NOMO-1 treated with dmso at 0.1 percent for 144 hours (cell line): ENCODE measurements around the gene VSTM2L.
"Not testable (repeated sequence)": the region's sequence is repeated elsewhere in the genome, so short reads cannot be mapped to it uniquely, and the experiment has no call there.

ENCODE experiments used
- DNase-seq: peaks from one replicate; lab custom pipeline; 2025; ENCODE audit not compliant: unreplicated experiment; lab: John Stamatoyannopoulos, UW

The VSTM2L gene, protein sequence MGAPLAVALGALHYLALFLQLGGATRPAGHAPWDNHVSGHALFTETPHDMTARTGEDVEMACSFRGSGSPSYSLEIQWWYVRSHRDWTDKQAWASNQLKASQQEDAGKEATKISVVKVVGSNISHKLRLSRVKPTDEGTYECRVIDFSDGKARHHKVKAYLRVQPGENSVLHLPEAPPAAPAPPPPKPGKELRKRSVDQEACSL

DNA sequence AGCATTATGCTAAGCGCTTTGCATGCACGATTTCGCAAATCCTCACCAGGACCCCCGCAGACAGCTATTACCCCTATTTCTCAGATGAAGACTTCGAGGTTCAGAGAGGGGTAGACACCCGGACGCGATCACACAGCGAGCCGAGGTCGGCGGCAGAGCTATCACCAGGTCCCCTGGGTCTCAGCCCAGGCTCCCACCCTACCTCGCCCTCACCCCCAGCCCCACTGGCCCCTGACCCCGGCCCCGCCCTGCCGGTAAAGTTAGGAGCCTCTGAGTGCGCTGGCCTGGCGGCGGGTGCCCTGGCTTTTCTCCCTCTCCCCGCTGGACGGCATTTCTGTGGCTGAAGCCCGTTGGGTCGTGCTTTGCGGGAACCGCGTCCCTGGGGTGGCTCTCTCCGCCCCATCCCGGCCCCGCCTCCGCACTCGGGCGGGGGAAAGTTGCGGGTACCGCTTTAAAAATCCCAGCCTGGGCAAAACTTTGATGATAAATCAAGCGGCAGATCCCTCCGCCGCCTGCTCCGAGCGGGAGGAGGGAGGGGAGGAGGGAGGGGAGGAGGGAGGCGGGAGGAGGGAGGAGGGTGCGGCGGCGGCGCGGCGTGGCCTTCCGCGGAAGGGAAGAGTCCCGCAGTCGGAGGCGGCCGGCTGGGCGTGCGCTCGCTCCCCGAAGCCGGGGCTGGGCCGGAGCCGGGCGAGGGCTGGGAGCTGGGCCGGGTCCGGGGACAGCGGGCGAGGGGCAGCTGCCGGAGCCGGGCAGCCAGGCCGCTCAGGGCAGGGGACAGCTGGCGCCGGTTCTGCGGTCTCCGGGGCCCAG is at the start of gene VSTM2L:
Gene VSTM2L (plus strand): TSS at position 624 of the 810 bp plus-strand sequence. CDS start 224 bp downstream, outside the sequence.
- no peak for DNase-seq

DNA sequence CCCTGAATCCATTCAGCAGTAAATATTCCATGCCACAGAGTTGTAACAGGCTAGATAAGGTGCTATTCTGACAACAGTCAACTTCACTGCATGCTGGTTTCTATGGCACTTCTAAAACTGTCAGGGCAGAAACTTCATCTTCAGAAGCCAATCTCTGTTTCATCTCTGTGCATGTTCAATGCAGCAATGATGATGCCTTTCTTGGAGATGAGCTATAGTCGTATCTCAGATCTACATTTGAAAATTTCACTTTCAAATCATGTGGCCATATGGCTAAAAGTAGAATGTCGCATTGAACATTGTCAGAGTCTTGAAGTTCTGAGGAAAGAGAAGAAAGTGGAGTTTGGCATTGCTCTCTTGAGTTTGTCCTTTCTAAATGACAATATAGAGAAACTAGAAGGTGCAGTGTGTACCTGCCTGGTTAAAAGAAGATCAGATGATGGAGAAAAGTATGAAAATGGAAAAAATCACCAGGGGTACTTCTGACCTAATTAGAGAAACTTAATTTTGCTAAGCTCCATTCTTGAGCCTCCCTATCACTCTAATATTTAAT is 49.0 kb upstream of the VSTM2L start:
- no peak for DNase-seq

DNA sequence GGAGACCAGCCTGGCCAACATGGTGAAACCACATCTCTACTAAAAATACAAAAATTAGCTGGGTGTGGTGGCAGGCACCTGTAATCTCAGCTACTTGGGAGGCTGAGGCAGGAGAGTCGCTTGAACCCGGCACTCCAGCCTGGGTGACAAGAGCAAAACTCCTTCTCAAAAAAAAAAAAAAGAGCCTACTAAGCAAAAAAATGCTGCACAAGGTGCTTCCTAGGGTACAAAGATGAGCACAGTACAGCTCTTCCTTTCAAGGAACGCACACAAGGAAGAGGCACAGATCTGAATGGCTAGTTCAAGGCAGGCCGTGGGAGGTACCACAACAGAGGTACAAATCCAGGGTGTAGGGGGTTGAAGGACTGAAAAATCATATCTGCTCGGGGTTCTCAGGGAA is 46.9 kb upstream of the VSTM2L start:
- not testable (repeated sequence) for DNase-seq

DNA sequence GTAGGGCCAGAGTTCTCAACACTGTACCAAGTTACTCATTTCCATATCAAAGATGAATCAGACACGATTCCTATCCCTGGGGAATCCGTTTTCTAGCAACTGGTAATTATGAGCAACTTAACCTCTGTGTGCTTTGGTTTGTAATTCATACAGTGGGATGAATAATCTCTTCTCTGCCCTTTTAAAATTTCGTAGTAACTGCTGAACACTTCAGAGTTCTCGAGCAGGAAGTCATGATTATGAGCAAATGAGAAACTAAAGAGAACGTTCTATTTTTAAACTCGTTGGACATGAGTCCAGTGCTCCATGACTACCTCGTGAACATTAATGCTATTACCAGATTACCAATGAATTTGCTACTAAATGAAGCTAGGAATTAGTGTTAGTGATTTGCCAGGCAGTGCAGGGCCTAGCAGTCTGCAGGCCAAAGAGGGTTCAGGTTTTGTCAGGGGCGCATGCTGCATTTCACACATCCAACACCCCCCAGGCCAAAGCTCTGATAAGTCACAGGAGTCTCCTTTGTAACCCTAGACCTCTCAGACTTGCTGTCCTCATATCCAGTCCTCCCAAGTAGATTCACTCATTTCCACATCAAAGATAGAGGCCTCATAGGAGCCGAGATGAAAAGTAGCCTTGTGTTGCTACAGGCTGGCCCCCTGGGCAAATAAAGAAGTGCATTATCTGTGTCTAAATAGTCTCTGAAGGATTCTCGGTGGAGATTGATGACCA is 45.8 kb upstream of the VSTM2L start:
- DNase-seq: no peak

DNA sequence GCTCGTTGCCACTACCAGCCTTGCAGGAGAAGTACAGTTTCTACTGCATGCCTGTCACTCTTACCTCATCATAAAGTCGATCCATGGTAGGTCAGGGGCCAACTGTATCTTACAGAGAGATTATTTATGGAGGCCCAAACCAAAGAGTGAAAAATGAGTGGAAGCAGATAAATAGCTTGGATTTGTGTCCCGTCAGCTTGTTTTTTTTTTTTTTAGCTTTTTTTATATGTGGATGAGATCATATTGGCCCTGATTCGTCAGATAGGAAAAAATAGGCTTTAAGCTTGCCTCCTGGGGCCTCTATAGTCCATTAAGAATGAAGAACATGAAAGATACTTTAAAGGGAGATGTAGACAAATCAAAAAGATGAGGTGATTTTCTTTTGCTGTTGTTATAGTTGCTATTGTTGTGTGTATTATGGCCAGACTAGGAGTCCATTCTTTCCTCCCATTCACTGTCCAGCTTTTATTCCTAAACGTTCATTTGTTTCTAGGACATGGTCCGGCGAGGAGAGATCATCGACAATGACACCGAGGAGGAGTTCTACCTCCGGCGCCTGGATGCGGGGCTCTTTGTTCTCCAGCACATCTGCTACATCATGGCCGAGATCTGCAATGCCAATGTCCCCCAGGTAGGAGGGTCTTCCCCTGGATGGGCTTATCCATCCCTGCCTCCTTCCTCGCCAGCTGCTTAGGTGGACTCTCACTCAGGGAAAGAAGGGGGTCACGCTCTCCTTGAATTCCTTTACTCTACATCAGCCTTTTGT is 43.3 kb upstream of the VSTM2L start:
- DNase-seq: no peak

DNA sequence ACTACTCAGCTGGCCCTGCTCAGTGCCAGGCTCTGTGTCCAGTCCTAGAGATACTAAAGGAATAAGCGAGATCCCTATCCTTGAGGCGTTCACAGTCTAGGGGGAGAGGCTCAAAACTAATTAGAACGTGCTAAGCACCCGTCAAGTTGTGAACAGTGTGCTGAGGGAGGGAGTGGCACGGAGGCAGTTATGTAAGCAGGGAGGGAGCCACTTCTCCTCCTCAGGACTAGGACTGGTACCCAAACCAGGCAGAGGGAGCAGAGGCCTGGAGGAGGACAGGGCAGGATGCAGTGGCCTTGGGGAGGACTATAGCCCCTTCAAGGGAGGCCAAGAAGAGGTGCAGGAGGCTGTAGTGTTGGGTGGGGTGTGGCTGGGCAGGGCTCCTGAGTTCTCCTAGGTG is 39.6 kb upstream of the VSTM2L start:
- no peak for DNase-seq

DNA sequence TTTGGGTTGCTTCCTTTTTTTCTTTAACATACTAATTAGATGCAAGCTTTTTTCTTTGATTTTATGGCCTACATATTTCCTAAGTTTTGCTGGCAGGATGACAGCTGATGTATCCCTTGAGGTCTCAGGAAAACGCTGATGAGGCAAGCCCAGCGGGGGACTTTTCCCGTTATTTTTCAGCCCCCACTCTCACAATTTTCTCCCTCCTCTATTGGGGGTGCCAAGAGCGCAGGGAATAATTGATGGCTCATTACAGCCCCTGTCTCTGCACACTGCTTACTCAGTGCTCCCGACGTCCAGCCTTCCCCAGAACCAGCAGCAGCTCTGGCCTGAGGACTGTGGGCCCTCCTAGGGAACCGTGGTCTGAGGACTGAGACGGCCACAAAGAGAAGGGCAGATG is 38.6 kb upstream of the VSTM2L start:
- no peak for DNase-seq

DNA sequence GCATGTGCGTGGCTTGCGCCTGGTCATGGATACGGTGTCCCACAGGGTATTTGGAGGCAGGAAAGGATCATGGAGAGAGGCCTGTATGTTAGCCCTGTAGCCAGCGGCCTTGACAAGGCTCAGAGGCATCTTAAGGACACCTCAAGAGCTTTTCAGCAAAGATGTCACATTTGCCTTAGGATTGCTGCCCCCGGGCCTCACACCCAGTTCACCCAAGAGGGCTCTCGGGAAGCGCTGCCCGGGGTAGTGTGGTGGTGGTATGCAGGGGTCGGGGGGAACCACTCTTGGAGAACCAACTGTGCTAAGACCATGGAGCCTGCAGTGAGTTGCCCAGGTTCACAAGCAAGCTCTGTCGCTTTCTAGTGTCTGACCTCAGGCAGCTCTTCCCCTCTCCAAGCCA is 36.9 kb upstream of the VSTM2L start:
- DNase-seq: no peak

DNA sequence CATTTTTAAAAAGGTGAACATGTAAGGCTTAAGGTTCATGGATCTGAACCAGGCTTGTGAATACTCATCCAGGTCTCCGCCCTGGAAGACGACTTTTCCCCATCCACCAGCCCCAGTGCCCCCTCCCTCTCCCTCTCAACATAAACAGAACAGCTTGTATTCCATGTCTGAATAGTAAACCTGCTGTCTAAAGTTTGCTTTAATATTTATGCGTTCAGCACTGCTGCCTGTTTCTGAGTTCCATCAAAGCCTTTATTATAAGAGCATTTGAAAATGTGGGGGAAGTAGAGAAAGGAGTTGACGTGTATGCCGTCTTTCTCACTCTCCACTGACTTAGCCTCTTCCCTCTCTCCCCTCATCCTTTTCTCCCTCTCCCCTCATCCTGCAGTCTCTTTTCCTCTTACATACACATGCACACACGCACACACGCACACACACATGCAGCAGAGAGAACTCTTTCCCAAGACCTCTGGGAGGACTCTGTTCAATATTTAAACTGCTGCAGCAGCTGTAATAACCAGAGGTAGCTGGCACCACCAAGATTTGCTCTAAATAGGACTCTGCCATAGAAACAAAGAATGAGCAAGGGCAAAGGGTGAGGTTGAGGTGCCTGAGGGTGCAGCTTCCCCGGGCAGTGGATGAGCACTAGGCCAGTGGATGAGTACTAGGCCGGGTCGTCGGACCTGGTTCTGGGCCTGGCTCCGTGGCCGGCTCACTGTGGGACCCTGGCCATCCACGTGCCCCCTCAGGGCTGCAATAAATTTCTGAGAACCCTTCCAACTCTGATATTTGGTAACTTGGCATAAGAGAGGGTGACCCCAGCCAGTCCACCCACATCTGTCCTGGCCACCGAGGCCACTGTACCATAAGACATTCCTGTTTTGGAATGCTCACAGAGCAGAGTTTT is 35.4 kb upstream of the VSTM2L start:
- DNase-seq: no peak

DNA sequence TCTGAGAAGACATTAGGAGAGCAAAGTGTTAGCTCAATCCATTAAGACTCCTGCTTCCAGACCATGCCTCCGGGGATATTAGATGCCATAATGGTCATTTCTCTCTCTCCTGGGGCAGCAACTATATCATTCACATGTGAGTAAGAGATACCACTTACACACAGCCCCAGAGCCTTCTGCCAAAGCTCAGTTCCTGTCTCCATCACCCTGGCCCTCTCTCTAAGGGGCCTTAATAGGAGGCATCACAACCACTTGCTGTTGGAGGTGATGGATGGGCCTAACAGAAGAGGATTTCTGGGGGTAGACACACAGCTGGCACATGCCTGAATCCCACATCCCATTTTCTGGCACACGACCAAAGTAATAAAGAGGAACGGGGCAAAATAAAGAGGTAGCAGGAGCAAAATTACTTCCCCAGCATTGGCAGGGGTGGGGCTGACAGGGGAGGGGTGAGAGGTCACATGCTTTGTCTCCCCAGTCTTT is 34.0 kb upstream of the VSTM2L start:
- DNase-seq: no peak

DNA sequence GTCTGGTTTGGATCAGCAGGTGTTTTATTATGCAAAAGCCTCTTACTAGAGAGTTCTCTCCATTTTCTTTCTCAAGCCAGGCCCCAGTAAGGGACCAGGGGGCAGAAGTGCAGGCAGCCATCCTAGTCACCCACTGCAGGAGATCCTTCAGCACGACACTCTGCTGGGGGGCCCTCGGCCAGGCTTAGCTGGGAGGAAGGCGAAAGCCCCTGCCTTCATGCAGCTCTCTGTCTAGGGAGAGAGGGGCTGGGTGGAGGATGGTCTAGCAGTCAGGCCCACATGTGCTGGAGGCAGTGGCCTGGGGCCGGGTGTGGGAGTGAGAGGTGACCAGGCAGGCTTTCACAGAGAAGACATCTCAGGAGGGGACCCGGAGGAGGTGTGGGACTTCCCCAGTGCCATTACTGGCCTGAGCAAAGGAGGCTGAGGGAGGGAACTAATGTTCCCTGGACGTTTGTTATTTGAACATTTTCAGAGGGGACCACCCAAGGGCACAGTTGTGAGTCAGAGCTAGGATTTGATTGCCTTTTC is 33.5 kb upstream of the VSTM2L start:
- DNase-seq: no peak

DNA sequence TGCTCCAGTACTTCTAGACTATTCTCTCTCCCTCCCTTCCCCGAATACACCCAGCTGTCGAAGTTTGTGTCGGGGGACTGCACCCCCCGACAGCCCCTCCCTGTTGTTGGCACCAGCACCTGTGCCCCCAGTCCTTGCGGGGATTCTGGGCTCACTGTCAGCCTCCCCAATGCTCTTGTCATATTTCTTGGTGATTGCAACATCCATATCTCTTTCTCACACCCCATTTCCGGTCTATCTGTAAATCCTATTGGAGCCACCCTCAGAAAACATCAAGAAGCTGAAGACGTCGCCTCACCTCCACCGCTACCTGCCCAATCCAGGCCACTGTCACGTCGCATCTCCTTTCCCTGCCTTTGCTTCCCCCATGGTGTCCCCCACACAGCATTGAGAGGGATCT is 32.6 kb upstream of the VSTM2L start:
- no peak for DNase-seq

DNA sequence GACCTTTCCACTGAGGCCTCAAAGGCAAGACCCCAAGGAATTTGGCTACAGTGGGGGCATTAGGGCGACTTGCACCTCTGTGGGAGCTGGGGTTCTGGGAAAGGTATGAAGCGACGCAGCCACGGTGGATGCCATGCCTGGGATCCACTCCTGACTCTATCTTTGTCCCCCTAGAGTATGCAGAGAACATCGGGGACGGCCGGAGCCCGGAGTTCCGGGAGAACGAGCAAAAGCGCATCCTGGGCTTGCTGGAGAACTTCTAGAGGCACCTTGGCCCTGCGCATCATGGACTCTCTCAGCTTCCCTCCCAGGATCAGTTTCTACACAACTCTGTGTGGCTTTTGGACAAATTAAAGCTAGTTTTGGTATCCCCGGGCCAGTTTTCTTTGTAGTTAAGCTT is 31.2 kb upstream of the VSTM2L start:
- DNase-seq: no peak

DNA sequence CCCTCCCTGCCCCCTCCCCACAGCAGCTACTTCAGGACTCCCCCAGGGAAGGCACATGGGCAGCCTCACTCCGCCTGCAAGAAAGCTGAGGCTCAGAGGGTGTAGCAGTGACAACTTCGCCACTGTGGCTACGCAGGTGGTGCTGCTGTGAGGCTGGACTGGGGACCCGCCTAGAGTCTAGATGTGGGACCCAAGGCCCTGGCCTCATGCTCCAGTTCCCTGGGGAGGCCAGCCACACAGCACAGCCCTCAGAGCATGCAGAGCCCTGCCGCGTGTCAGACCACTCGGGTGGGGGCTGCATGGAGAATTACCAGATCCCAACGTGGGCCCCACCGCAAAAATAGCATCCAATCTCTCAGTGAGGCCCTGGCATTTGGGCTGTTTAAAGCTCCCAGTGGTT is 30.8 kb upstream of the VSTM2L start:
- DNase-seq: no peak

DNA sequence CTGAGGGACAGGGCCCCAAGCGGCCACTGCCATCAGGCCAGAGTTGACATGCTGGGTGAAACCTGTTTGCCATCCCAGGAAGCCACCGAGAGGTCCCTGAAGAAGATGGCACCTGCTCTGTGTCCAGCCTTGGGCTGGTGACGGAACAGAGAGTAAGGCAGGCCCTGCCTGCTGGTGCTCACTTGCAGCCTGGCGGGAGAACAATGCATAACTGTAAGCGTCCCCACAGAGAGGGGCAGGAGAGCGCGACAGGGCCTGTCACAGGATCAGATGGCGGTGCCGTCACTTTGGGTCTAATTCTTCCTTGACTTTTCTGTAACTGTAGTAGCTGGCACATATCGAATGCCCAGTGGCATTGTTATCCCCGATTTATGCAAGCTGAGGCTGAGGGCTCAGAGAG is 29.0 kb upstream of the VSTM2L start:
- no peak for DNase-seq

DNA sequence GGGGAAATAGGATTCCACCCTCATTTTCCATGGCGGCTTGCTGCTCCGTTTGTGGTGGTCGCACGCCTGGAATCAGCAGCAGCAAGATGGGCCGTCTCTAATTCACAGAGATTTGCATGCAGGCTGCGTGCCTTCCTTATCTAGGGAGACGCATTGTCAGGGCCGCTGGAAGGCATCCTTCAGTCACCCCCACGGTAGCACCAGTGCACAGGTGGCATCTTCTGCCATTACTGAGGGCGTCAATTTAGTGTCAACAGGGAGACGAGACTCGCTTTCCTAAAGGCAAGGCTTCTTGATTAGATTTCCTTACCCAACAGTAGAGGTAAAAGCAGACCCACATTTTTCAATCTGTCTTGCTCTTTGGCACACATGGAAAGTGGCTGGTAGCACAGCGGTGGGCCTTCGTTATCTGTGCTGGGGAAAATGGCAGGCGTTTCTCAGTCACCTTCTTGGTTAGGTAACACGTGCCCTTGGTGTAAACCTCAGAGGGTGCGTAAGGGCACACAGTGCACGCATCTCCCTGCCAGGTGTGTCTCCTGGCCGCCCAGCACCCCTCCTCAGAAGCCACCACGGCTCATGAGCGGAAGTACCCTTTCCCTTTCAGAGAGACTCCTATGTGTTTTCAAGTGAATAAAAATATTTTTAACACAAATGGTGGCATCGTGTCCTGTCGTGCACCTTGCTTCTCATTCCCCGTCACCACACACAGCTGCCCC is 27.3 kb upstream of the VSTM2L start:
- no peak for DNase-seq

DNA sequence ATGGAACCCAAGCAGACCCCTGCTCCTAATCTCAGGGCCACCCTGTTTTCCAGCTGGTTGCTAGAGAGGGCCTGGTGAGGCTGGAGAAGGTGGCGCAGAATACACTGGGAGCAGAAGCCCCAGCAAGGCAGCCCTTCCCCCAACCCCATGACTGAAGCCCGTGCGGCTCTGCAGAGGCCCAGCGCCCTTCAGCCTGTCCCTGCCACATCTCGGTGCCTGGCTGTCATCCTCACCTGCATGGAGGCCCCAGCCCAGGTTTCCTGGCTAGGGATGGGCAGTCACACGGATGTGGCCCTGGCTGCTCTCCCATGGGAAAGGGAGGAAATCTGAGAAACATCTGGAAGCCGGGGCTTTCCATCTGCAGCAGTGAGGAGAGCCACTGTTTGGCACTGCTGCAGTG is 26.1 kb upstream of the VSTM2L start:
- DNase-seq: no peak

DNA sequence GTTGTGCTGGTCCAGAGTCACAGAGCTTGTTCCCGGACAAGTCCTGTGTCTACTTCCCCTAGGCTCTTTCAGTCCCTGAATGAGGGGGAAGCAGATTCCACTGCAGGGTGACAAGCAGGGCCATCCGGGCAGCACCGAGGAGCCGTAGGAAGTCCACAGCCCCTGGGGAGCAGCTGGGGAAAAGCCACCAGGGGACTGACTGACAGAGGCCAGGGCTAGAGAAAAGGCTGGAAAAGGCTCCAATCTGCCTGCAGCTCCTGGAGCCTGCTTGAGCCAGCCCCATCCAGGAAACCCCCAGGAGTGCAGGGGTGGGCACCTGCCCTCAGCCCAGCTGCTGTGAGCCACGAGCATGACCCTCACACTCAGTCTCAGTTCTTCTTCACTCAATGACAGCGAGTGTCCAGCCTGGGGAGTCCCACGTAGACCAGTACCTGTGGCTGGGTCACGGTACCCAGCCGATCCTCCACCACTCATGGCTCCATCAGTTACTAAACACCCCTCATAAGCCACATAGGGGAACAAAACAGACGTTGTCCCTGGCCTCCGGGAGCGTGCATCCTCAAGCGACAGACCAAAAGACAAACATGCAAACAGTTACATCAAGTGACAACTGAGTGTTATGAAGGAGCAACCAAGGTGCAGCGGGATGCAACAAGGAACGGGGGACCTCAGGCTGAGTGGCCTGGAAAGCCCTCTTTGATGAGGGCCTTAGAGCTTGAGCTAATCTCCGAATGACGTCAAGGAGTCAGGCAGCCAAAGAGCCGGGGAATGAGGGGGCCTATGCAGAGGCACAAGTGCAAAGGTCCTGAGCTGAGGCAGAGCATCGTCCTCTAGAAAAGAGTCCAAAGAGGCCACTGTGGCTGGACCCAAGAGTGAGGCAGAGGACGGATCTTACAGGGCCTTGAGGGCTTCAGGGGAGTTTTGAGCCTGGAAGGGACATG is 24.8 kb upstream of the VSTM2L start:
- no peak for DNase-seq
